Effector memory CD4-positive, alpha-beta T cell (primary cell): ENCODE data around the gene RPL35.

Experiments used
- DNase-seq, 3 donors: peaks; one replicate each; pipeline ENCODE4 v3.0.0-alpha.2; 2020
- H3K27ac ChIP-seq: 2 replicates; pipeline ENCODE4 v1.7.0; 2013; ENCODE audit warnings: mild to moderate bottlenecking, low read length, moderate library complexity; ENCODE audit not compliant: insufficient read depth, poor library complexity, severe bottlenecking
- H3K27me3 ChIP-seq: replicated peaks from 2 replicates; pipeline ENCODE4 v1.7.0; 2013; ENCODE audit warnings: mild to moderate bottlenecking, low read length; ENCODE audit not compliant: insufficient read depth, control insufficient read depth, poor library complexity, severe bottlenecking
- H3K36me3 ChIP-seq: 2 replicates; pipeline ENCODE4 v1.7.0; 2013; ENCODE audit warnings: mild to moderate bottlenecking, low read length, moderate library complexity; ENCODE audit not compliant: control insufficient read depth, insufficient read depth
- H3K4me1 ChIP-seq: 2 replicates; pipeline ENCODE4 v1.7.0; 2013; ENCODE audit warnings: low read length, mild to moderate bottlenecking; ENCODE audit not compliant: control insufficient read depth, insufficient read depth, poor library complexity, severe bottlenecking
- H3K4me3 ChIP-seq: 2 replicates; pipeline ENCODE4 v1.7.0; 2013; ENCODE audit warnings: low read length, low read depth, mild to moderate bottlenecking; ENCODE audit not compliant: insufficient read depth, poor library complexity, severe bottlenecking
- H3K9me3 ChIP-seq: 2 replicates; pipeline ENCODE4 v1.7.0; 2013; ENCODE audit warnings: mild to moderate bottlenecking, low read length, moderate library complexity; ENCODE audit not compliant: control insufficient read depth

The RPL35 gene

DNA sequence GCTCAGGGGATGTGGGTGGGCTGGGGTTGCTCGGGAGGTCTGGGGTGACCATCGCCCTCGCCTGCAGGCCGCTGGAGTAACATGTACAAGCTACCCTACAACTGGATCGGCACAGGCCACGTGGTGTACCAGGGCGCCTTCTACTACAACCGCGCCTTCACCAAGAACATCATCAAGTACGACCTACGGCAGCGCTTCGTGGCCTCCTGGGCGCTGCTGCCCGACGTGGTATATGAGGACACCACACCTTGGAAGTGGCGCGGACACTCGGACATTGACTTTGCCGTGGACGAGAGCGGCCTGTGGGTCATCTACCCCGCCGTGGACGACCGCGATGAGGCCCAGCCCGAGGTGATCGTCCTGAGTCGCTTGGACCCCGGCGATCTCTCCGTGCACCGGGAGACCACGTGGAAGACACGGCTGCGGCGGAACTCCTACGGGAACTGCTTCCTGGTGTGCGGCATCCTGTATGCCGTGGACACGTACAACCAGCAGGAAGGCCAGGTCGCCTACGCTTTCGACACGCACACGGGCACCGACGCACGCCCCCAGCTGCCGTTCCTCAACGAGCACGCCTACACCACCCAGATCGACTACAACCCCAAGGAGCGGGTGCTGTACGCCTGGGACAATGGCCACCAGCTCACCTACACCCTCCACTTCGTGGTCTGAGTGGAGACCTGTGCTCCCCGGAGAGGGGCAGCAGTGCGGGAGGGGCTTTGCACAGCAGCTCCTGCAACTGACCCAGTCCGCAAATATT, 51.8 kb downstream of the RPL35 start:
- Histone ChIP-seq H3K36me3 (no peaks in the 10 kb centered on the region), H3K27ac (no peak overlapping the region), H3K4me1 (no peaks in the 10 kb centered on the region), H3K4me3 (no peak overlapping the region), H3K9me3 (no peaks in the 10 kb centered on the region), H3K27me3 (no peaks in the 10 kb centered on the region)
- no peak for DNase-seq

DNA sequence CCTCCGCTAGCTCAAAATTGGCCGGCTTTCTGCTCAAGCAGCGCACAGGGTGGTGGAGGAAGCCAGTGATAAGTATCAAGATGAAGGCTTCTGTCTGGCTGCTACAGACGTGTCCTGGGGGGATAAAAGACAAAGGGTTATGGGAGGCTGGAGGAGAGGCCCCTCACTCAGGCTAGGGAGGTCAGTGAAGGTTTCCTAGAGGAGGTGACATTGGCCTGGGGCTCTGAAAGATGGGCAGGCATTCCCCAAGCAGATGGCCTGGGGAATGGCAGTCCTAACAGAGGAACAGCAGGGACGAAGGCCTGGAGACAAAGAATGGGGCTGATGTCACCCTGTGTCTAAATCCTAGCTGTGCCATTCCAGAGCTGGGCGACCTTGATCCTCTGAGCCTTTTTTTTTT, 52.5 kb downstream of the RPL35 start:
- Histone ChIP-seq H3K27me3 (no peaks in the 10 kb centered on the region), H3K36me3 (no peaks in the 10 kb centered on the region), H3K9me3 (no peaks in the 10 kb centered on the region), H3K4me1 (no peaks in the 10 kb centered on the region), H3K4me3 (no peak overlapping the region), H3K27ac (no peak overlapping the region)
- DNase-seq, result no peak

DNA sequence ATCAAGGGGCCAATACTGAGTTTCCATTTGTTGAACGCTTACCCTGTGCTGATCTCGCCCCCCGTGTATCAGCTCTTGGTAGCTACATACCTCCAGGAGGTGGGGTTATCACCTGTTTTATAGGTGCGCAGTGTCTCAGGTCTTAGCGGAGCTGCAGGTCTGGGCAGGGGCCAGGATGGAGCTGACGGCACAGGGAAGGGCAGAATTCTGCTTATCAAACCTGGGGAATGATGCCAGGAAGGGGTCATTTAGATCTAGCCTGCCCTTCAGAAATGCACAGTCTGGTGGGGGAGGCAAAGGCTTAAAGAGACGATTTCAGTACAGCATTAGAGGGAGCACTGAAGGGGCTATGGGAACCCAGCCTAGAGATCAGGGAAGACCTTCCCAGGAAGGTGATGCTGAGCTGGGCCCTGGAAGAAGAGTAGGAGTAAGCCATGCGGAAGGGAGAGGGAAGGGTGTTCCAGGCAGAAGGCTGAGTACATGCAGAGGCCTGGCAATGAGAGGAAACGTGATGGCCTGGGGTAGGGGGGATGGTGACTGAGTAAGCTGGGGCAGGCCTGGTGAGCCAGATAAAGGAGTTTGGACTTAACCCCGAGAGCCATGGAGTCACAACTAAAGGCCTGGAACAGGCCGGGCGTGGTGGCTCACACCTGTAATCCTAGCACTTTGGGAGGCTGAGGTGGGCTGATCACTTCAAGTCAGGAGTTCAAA, 53.4 kb downstream of the RPL35 start:
- Histone ChIP-seq H3K9me3 (no peaks in the 10 kb centered on the region), H3K27ac (no peak overlapping the region), H3K4me3 (no peak overlapping the region), H3K27me3 (no peaks in the 10 kb centered on the region), H3K4me1 (no peaks in the 10 kb centered on the region), H3K36me3 (no peaks in the 10 kb centered on the region)
- DNase-seq, result no peak
